Pulmonary artery endothelial cell (primary cell): ENCODE measurements around the gene ATP10A. TPM values are rescaled to one million over a fixed set of nuclear protein-coding genes. Genes with fewer than 3 reads are reported as not detected.

Experiments
- DNase-seq: peaks from one replicate; pipeline ENCODE4 v3.0.0-alpha.2; 2011; ENCODE audit warnings: low read depth, low spot score
- total RNA-seq: library from RNA; depleted of rRNA; stranded (reverse); fragments of >200 nt; gene quantifications from 2 replicates; pipeline ENCODE4 v1.2.3, GENCODE V29; 2014

The ATP10A gene
- total RNA-seq, 1 donor from 2014 or later, result not detected

- no peak for DNase-seq
These were observed 159.4 kb downstream of the ATP10A start for GRCh38 chr15:25703726-25704125.

GRCh38 chr15:25701721-25702465, 161.2 kb downstream of the ATP10A start:
- DNase-seq, result no peak

GRCh38 chr15:25700916-25701315, 162.2 kb downstream of the ATP10A start:
- DNase-seq, result no peak

- DNase-seq, result no peak
These were observed 165.5 kb downstream of the ATP10A start for GRCh38 chr15:25697586-25697985.

- no peak for DNase-seq
These were observed 167.0 kb downstream of the ATP10A start for GRCh38 chr15:25695875-25696760.

GRCh38 chr15:25694823-25695312, 168.3 kb downstream of the ATP10A start:
- no peak for DNase-seq

- no peak for DNase-seq
These were observed 168.9 kb downstream of the ATP10A start for GRCh38 chr15:25694239-25694584.

- no peak for DNase-seq
These were observed 169.5 kb downstream of the ATP10A start for GRCh38 chr15:25693321-25694238.

GRCh38 chr15:25691544-25692430, 171.3 kb downstream of the ATP10A start:
- no peak for DNase-seq

GRCh38 chr15:25690673-25691543, 172.2 kb downstream of the ATP10A start:
- DNase-seq, result no peak

- DNase-seq, result no peak
These were observed 173.5 kb downstream of the ATP10A start for GRCh38 chr15:25689592-25689991.

- no peak for DNase-seq
These were observed 175.0 kb downstream of the ATP10A start for GRCh38 chr15:25688166-25688565.

- no peak for DNase-seq
These were observed 175.4 kb downstream of the ATP10A start for GRCh38 chr15:25687689-25688088.

- no peak for DNase-seq
These were observed 175.9 kb downstream of the ATP10A start for GRCh38 chr15:25687276-25687675.

GRCh38 chr15:25686780-25687179, 176.3 kb downstream of the ATP10A start:
- no peak for DNase-seq

GRCh38 chr15:25684521-25685431, 178.4 kb downstream of the ATP10A start:
- DNase-seq, result no peak

GRCh38 chr15:25683911-25684310, 179.2 kb downstream of the ATP10A start:
- DNase-seq, result no peak

- DNase-seq, result no peak
These were observed 179.7 kb downstream of the ATP10A start for GRCh38 chr15:25683415-25683814.
